ENCODE results near the gene PDAP1.
A peak's percentile ranks its signal among the peaks of the same experiment; 100 is the strongest.

DNA sequence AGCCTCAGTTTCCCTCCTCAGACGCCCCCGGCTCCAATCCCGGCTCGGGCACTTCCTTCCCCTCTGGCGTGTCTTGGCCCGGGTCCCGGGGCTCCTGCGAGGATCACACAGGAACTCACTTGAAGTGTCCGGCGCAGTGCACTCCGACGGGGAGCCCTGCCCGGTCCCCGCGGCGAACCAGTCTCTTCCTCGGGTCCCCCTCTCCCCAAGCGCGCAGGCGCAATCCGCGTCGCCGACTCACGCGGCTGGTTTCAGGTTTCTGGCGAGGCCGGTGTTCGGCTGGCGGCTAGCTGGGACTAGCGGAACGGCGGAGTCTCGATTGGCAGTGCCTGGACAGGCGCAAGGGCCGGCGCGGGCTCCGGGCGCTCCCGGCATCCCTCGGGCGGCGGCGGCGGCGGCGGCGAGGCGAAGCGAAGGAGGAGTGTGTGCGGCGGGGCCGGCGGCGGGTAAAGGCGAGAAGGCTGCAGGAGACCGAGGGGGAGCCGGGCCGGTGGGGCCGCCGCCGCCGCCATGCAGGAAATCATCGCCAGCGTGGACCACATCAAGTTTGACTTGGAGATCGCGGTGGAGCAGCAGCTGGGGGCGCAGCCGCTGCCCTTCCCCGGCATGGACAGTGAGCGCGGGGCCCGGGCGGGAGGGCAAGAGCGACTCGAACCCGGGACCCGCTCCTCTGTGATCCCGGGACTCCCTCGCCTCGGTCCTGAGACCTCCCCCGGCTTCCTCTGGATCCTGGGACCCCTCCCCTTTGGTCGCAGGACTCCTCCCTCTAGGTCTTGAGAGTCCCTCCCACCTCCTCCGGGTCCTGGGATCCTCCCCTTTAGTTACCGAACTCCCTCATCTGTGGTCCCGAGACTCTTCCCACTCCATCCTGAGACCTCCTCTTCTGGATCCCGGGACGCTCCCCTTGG lies 30.4 kb upstream of the PDAP1 start, which contains the start of the genes CPSF4 and PTCD1:
- TF ChIP-seq CTCF (IDR thresholded peaks at IDR 0.05): no peak
- peak; percentile 22 to 74 for TF ChIP-seq POLR2A (IDR thresholded peaks at IDR 0.05)
